HepG2 (cell line): ENCODE measurements around the gene USH2A. TPM values are rescaled to one million over a fixed set of nuclear protein-coding genes. Genes with fewer than 3 reads are reported as not detected.

ENCODE experiments used
- ATAC-seq: fragments of 200-7000 bp; cut with Tn5 transposase; 3 replicates; pipeline ENCODE4 v1.9.1; 2020; ENCODE audit warnings: mild to moderate bottlenecking, moderate library complexity
- BruUV-seq: library from RNA; stranded (reverse); fragments of 400-500 nt; replicated peaks from 2 replicates; lab custom pipeline; 2021; lab: Mats Ljungman, UMichigan
- CTCF ChIA-PET: fragments of 300-600 bp; formaldehyde crosslinking; extraction: SDS; loops from one replicate; lab custom pipeline; 2021; ENCODE audit warnings: low total read pairs, inconsistent platforms, low intra/inter-chr PET ratio; lab: Yijun Ruan, JAX
- POLR2A ChIA-PET: fragments of 350-600 bp; sonication (Branson Sonifier 250); formaldehyde crosslinking; loops from one replicate; lab custom pipeline; 2020; ENCODE audit warnings: antibody characterized with exemption, inconsistent platforms; lab: Yijun Ruan, JAX
- DNase-seq: peaks from one replicate; pipeline ENCODE4 v3.0.0-alpha.2; 2015; ENCODE audit warnings: low spot score
- FAIRE-seq: peaks from 3 replicates; lab custom pipeline; 2011; peaks lifted over from hg19 to GRCh38; lab: Jason Lieb, UNC
- H2AFZ ChIP-seq: one replicate; pipeline ENCODE4 v1.6.1; 2011; ENCODE audit warnings: low read length, inconsistent platforms
- H3K27ac ChIP-seq: fragments of 300-600 bp; 3 replicates; pipeline ENCODE4 v1.8.0; 2011; ENCODE audit warnings: mixed run types, mild to moderate bottlenecking, mixed read lengths, low read length, inconsistent platforms; ENCODE audit not compliant: insufficient read depth; ENCODE audit errors: extremely low read length
- H3K27me3 ChIP-seq, 2 experiments: fragments of 200-600 bp in 1 of 2; 2 replicates in 1 of 2; 3 replicates in 1 of 2; pipeline versions ENCODE4 v1.6.0 to v1.8.0; 2011; ENCODE audit warnings: low read length in 2 of 2, mild to moderate bottlenecking in 2 of 2, moderate library complexity in 2 of 2, inconsistent platforms in 1 of 2; ENCODE audit not compliant: insufficient read depth in 2 of 2, control insufficient read depth in 1 of 2
- H3K36me3 ChIP-seq, 2 experiments: fragments of 200-600 bp in 1 of 2; replicated peaks in 1 of 2; 2 replicates in 1 of 2; 3 replicates in 1 of 2; pipeline versions ENCODE4 v1.5.1 to v1.8.0; 2011; ENCODE audit warnings: low read length in 2 of 2, inconsistent platforms in 1 of 2; ENCODE audit not compliant: insufficient read depth in 2 of 2, control insufficient read depth in 1 of 2
- H3K4me1 ChIP-seq: 2 replicates; pipeline ENCODE4 v1.5.1; 2012; ENCODE audit warnings: low read length, inconsistent platforms; ENCODE audit not compliant: insufficient read depth
- H3K4me2 ChIP-seq: 2 replicates; pipeline ENCODE4 v1.6.0; 2011; ENCODE audit warnings: low read depth, low read length, inconsistent platforms
- H3K4me3 ChIP-seq, 3 experiments: fragments of 200-600 bp in 1 of 3; sonication (generic), shearing (Covaris generic) in 1 of 3; replicated peaks in 1 of 3; 2 replicates each; pipeline ENCODE4 v1.5.1; 2011 to 2016; ENCODE audit warnings: low read length in 3 of 3, inconsistent platforms in 2 of 3, low read depth in 2 of 3, mild to moderate bottlenecking in 2 of 3, control low read depth in 1 of 3, mixed read lengths in 1 of 3; ENCODE audit not compliant: insufficient read depth in 1 of 3
- H3K79me2 ChIP-seq: one replicate; pipeline ENCODE4 v1.6.1; 2011; ENCODE audit warnings: low read length, inconsistent platforms; ENCODE audit not compliant: insufficient read depth
- H3K9ac ChIP-seq: 2 replicates; pipeline ENCODE4 v1.6.0; 2011; ENCODE audit warnings: mild to moderate bottlenecking, low read depth, low read length, inconsistent platforms; ENCODE audit not compliant: insufficient read depth
- H3K9me3 ChIP-seq: 2 replicates; pipeline ENCODE4 v1.5.1; 2012; ENCODE audit warnings: mild to moderate bottlenecking, low read length
- H4K20me1 ChIP-seq: 2 replicates; pipeline ENCODE4 v1.6.0; 2011; ENCODE audit warnings: inconsistent platforms, mild to moderate bottlenecking, low read length, moderate library complexity; ENCODE audit not compliant: insufficient read depth
- ARHGAP35 ChIP-seq: sonication (generic); formaldehyde crosslinking; IDR thresholded peaks from 2 replicates; pipeline ENCODE4 v1.9.0; 2022; ENCODE audit warnings: mild to moderate bottlenecking, inconsistent platforms, moderate library complexity, missing genetic modification reagents, borderline replicate concordance
- BRCA1 ChIP-seq: sonication (generic); formaldehyde crosslinking; IDR thresholded peaks from 2 replicates; pipeline ENCODE4 v1.4.0; 2020; ENCODE audit warnings: missing genetic modification reagents
- CENPT ChIP-seq: sonication (generic); formaldehyde crosslinking; IDR thresholded peaks from 2 replicates; pipeline ENCODE4 v1.8.0; 2022; ENCODE audit warnings: low read depth, mild to moderate bottlenecking, moderate library complexity, missing genetic modification reagents
- DMAP1 ChIP-seq: IDR thresholded peaks from 2 replicates; pipeline ENCODE4 v1.6.1; 2016
- HIVEP1 ChIP-seq: sonication (generic); formaldehyde crosslinking; IDR thresholded peaks from 2 replicates; pipeline ENCODE4 v1.4.0; 2020; ENCODE audit warnings: mild to moderate bottlenecking, missing genetic modification reagents
- MAZ ChIP-seq, 2 experiments: sonication (generic) in 1 of 2; formaldehyde crosslinking in 1 of 2; IDR thresholded peaks; 2 replicates each; pipeline versions ENCODE4 v1.5.0 to v1.6.1; 2012 to 2020; ENCODE audit warnings: low read depth in 2 of 2, mild to moderate bottlenecking in 2 of 2, borderline replicate concordance in 1 of 2, improper control_type of control experiment in 1 of 2, low read length in 1 of 2, missing genetic modification reagents in 1 of 2, moderate library complexity in 1 of 2
- NBN ChIP-seq: fragments of 450-650 bp; conservative IDR thresholded peaks from 2 replicates; pipeline ENCODE4 v1.6.1; 2017
- PAWR ChIP-seq: sonication (generic); formaldehyde crosslinking; IDR thresholded peaks from 2 replicates; pipeline ENCODE4 v1.4.0; 2020; ENCODE audit warnings: missing genetic modification reagents, mild to moderate bottlenecking, borderline replicate concordance
- PAXIP1 ChIP-seq: sonication (generic); formaldehyde crosslinking; conservative IDR thresholded peaks from 2 replicates; pipeline ENCODE4 v1.4.0; 2020; ENCODE audit warnings: mild to moderate bottlenecking, missing genetic modification reagents, moderate library complexity
- SMAD9 ChIP-seq: sonication (generic); formaldehyde crosslinking; IDR thresholded peaks from 2 replicates; pipeline ENCODE4 v1.5.1; 2020; ENCODE audit warnings: mild to moderate bottlenecking, missing genetic modification reagents
- ZNF264 ChIP-seq: sonication (generic); formaldehyde crosslinking; IDR thresholded peaks from 2 replicates; pipeline ENCODE4 v1.4.0; 2020; ENCODE audit warnings: missing genetic modification reagents
- ZNF331 ChIP-seq: sonication (generic); formaldehyde crosslinking; IDR thresholded peaks from 2 replicates; pipeline ENCODE4 v1.4.0; 2020; ENCODE audit warnings: missing genetic modification reagents
- ZNF788 ChIP-seq: sonication (generic); formaldehyde crosslinking; IDR thresholded peaks from 2 replicates; pipeline ENCODE4 v1.5.0; 2020; ENCODE audit warnings: mild to moderate bottlenecking, missing genetic modification reagents, borderline replicate concordance
- WGBS: methylation state at CpG from one replicate; pipeline ENCODE4 v1.1.6; 2017; ENCODE audit warnings: low lambda C conversion rate; 5-methylcytosine and 5-hydroxymethylcytosine counted together
- in situ Hi-C: cut with HindIII; loops from 2 replicates; pipeline ENCODE4 v1.10.0; 2017; ENCODE audit warnings: low pct_unique_long_range_greater_than_20kb; ENCODE audit not compliant: extremely low pct_ligation_motif_present
- intact Hi-C: fragments of 100-400 bp; cut with micrococcal nuclease; formaldehyde crosslinking; loops from one replicate; pipeline ENCODE4 v1.10.0; 2022; ENCODE audit not compliant: unreplicated experiment
- polyA plus RNA-seq, 8 experiments: library from polyadenylated mRNA; depleted of rRNA in 3 of 8; stranded (reverse) in 7 of 8; unstranded in 1 of 8; fragments of >200 nt; fragmentation: Illumina TruSeq in 4 of 8; extraction: Trizol in 4 of 8; gene quantifications; 2 replicates each; pipeline versions ENCODE4 v1.2.1 to v1.2.3, GENCODE V29; 2011 to 2016; ENCODE audit warnings: low read depth in 4 of 8, missing spikeins in 1 of 8, mixed read lengths in 1 of 8; ENCODE audit not compliant: insufficient read depth in 1 of 8
- total RNA-seq, 5 experiments: library from RNA; depleted of rRNA; stranded (reverse); fragments of >200 nt; fragmentation: Illumina TruSeq; extraction: Trizol; gene quantifications; 2 replicates each; pipeline ENCODE4 v1.2.3, GENCODE V29; 2016; ENCODE audit warnings: low read depth in 1 of 5

USH2A gene
- total and polyA plus RNA-seq, 2 of the 13 experiments (the other 11 are each of a cell fraction or from before 2014, with no cell fraction given), result 0.02 TPM; not detected in 1

- TF ChIP-seq MAZ (IDR thresholded peaks at IDR 0.05; ENCODE audit: borderline replicate concordance, low read depth, low read length), result no peak
- no peak for TF ChIP-seq MAZ (CRISPR knock-in tag; IDR thresholded peaks at IDR 0.05; ENCODE audit: low read depth)
- TF ChIP-seq BRCA1, result no peak
- TF ChIP-seq PAWR (CRISPR knock-in tag), result no peak
Observed at GRCh38 chr1:216076751-216077150, 346.5 kb downstream of the USH2A start (continued).

GRCh38 chr1:216075339-216075738 lies 347.9 kb downstream of the USH2A start:
- no peaks in the 10 kb centered on the region for H3K9me3 ChIP-seq
- H3K27me3 ChIP-seq, result no peaks in the 10 kb centered on the region
- ChIA-PET POLR2A (no interaction called here), CTCF (no interaction called here)
- intact Hi-C loops, result no loop called here
- no peak for ATAC-seq
- H3K4me3 ChIP-seq, result no peak overlapping the region
- no peak for TF ChIP-seq DMAP1
- TF ChIP-seq ARHGAP35 (CRISPR knock-in tag), result no peak
- TF ChIP-seq ZNF264, result no peak
- TF ChIP-seq CENPT, result no peak
- TF ChIP-seq NBN, result no peak
- no peak for TF ChIP-seq PAXIP1 (CRISPR knock-in tag)
- TF ChIP-seq SMAD9 (CRISPR knock-in tag), result no peak
- TF ChIP-seq BRCA1, result no peak
- TF ChIP-seq ZNF788 (CRISPR knock-in tag), result no peak
- TF ChIP-seq HIVEP1 (CRISPR knock-in tag), result no peak
- TF ChIP-seq ZNF331 (CRISPR knock-in tag), result no peak
- WGBS, result 22% methylated on average over 3 of the region's 3 CpGs
- DNase-seq, result no peak
- H3K27ac ChIP-seq, result no peak overlapping the region
- H4K20me1 ChIP-seq, result no peaks in the 10 kb centered on the region
- no peaks in the 10 kb centered on the region for H3K4me1 ChIP-seq
- BruUV-seq, result no TSS peak
- H3K4me2 ChIP-seq, result no peak overlapping the region
- in situ Hi-C loops, result no loop called here
- no peaks in the 10 kb centered on the region for H3K36me3 ChIP-seq
- no peak overlapping the region for H2AFZ ChIP-seq
- no peak overlapping the region for H3K9ac ChIP-seq
- H3K79me2 ChIP-seq, result no peaks in the 10 kb centered on the region
- FAIRE-seq, result no peak
